Activated T-helper 2 cell treated with anti-CD3 and anti-CD28 coated beads, Interferon-gamma antibody, Interleukin-2, Interleukin-4, amounts not matched to agents 10 μg/mL and 5 μg/mL and 100 μg/mL, durations not matched to agents 14 hours and 24 hours and 36 hours (primary cell): ENCODE results near the gene FBXO38. TPM values are rescaled to one million over a fixed set of nuclear protein-coding genes. Genes with fewer than 3 reads are reported as not detected.

ENCODE experiments used
- DNase-seq: peaks from one replicate; pipeline ENCODE4 v3.0.0; 2021; ENCODE audit warnings: low spot score
- H3K27ac Mint-ChIP-seq: one replicate; pipeline ENCODE4 v1.8.0; 2021; ENCODE audit warnings: mixed read lengths
- H3K27me3 Mint-ChIP-seq: one replicate; pipeline ENCODE4 v1.8.0; 2021; ENCODE audit warnings: low read depth, mixed read lengths
- H3K36me3 Mint-ChIP-seq: one replicate; pipeline ENCODE4 v1.8.0; 2021; ENCODE audit warnings: low read depth, mixed read lengths
- H3K4me1 Mint-ChIP-seq: one replicate; pipeline ENCODE4 v1.8.0; 2021; ENCODE audit warnings: low read depth, mixed read lengths
- H3K4me3 Mint-ChIP-seq: one replicate; pipeline ENCODE4 v1.8.0; 2021; ENCODE audit warnings: low read depth, mild to moderate bottlenecking, moderate library complexity, mixed read lengths
- H3K9me3 Mint-ChIP-seq: one replicate; pipeline ENCODE4 v1.8.0; 2021; ENCODE audit warnings: mixed read lengths
- intact Hi-C: fragments of 100-400 bp; cut with micrococcal nuclease; formaldehyde crosslinking; loops from one replicate; pipeline ENCODE4 v1.15.1; 2023
- total RNA-seq: library from RNA; stranded (reverse); gene quantifications from 2 replicates; pipeline ENCODE4 v1.2.3, GENCODE V29; 2022

Gene FBXO38
- total RNA-seq, 1 donor from 2014 or later = 68.9 TPM

GRCh38 chr5:148491793-148492184, 108.0 kb downstream of the FBXO38 start:
- no peaks in the 10 kb centered on the region for H3K4me1 Mint-ChIP-seq
- DNase-seq = no peak
- no peaks in the 10 kb centered on the region for H3K36me3 Mint-ChIP-seq
- intact Hi-C loops = loop anchor here (10.0 kb wide), 1 partner anchor 133 kb away; no protein-coding TSS in a partner anchor
- H3K9me3 Mint-ChIP-seq = no peaks in the 10 kb centered on the region
- H3K27ac Mint-ChIP-seq = no peak overlapping the region
- H3K4me3 Mint-ChIP-seq = no peak overlapping the region
- H3K27me3 Mint-ChIP-seq = peaks cover 22% of the 10 kb centered on the region

- H3K27ac Mint-ChIP-seq = no peak overlapping the region
- H3K9me3 Mint-ChIP-seq = no peaks in the 10 kb centered on the region
- H3K27me3 Mint-ChIP-seq = peaks cover 20% of the 10 kb centered on the region
- no peak for DNase-seq
- H3K36me3 Mint-ChIP-seq = no peaks in the 10 kb centered on the region
- intact Hi-C loops = loop anchor here (10.0 kb wide), 1 partner anchor 132 kb away; no protein-coding TSS in a partner anchor
- no peaks in the 10 kb centered on the region for H3K4me1 Mint-ChIP-seq
- H3K4me3 Mint-ChIP-seq = no peak overlapping the region
These were observed 108.6 kb downstream of the FBXO38 start for GRCh38 chr5:148492351-148492750.

Other genes with a start within 250 kb of the FBXO38 start
- gene SPINK14, start 215.4 kb upstream of the FBXO38 start, total RNA-seq = not detected in 2 replicates
- not detected in 2 replicates for gene SPINK6, start 180.9 kb upstream of the FBXO38 start, total RNA-seq
- not detected in 2 replicates for gene MARCOL, start 145.4 kb upstream of the FBXO38 start, total RNA-seq
- gene SPINK13, start 115.2 kb upstream of the FBXO38 start, total RNA-seq = not detected in 2 replicates
- not detected in 2 replicates for gene SPINK7, start 71.5 kb upstream of the FBXO38 start, total RNA-seq
- gene SPINK9, start 48.4 kb upstream of the FBXO38 start, total RNA-seq = not detected in 2 replicates